DOHH2 (cell line): ENCODE results near the gene EPB42.

ENCODE experiments used
- H3F3A ChIP-seq: fragments of 200-600 bp; sonication (generic), shearing (Covaris generic); 2 replicates; pipeline ENCODE4 v1.6.0; 2016; ENCODE audit warnings: antibody characterized with exemption, mild to moderate bottlenecking; ENCODE audit not compliant: control insufficient read depth, insufficient read depth
- H3K27ac ChIP-seq: fragments of 200-600 bp; sonication (generic); 2 replicates; pipeline ENCODE4 v1.5.1; 2014; ENCODE audit warnings: low read depth, mild to moderate bottlenecking, low read length, moderate library complexity
- H3K27me3 ChIP-seq: fragments of 200-600 bp; sonication (generic); 2 replicates; pipeline ENCODE4 v1.6.1; 2014; ENCODE audit warnings: mild to moderate bottlenecking, low read length, mixed read lengths; ENCODE audit not compliant: control insufficient read depth
- H3K36me3 ChIP-seq: fragments of 200-600 bp; sonication (generic); 2 replicates; pipeline ENCODE4 v1.6.1; 2014; ENCODE audit warnings: mild to moderate bottlenecking, low read length, moderate library complexity, mixed read lengths; ENCODE audit not compliant: control insufficient read depth
- H3K4me1 ChIP-seq: fragments of 200-600 bp; sonication (generic); 2 replicates; pipeline ENCODE4 v1.6.1; 2014; ENCODE audit warnings: mild to moderate bottlenecking, low read length, mixed read lengths; ENCODE audit not compliant: control insufficient read depth
- H3K4me2 ChIP-seq: fragments of 200-600 bp; sonication (generic); 2 replicates; pipeline ENCODE4 v1.6.0; 2014; ENCODE audit warnings: mild to moderate bottlenecking, low read length, moderate library complexity
- H3K4me3 ChIP-seq: fragments of 200-600 bp; sonication (generic); 2 replicates; pipeline ENCODE4 v1.5.1; 2014; ENCODE audit warnings: mild to moderate bottlenecking, low read length, mixed read lengths
- H3K79me2 ChIP-seq: fragments of 200-600 bp; sonication (generic); 2 replicates; pipeline ENCODE4 v1.6.1; 2014; ENCODE audit warnings: mild to moderate bottlenecking, low read length, mixed read lengths; ENCODE audit not compliant: control insufficient read depth
- H3K9me2 ChIP-seq: fragments of 200-600 bp; sonication (generic); replicated peaks from 2 replicates; pipeline ENCODE4 v1.6.1; 2014; ENCODE audit warnings: mild to moderate bottlenecking, low read length, mixed read lengths; ENCODE audit not compliant: control insufficient read depth
- H3K9me3 ChIP-seq: fragments of 200-600 bp; sonication (generic); 2 replicates; pipeline ENCODE4 v1.6.1; 2014; ENCODE audit warnings: antibody characterized with exemption, low read length, mixed read lengths; ENCODE audit not compliant: control insufficient read depth, insufficient read depth
- H4K20me1 ChIP-seq: fragments of 200-600 bp; sonication (generic); 2 replicates; pipeline ENCODE4 v1.6.0; 2014; ENCODE audit warnings: low read depth, mild to moderate bottlenecking, antibody characterized with exemption, low read length, moderate library complexity; ENCODE audit not compliant: control insufficient read depth, insufficient read depth
- EZH2phosphoT487 ChIP-seq: fragments of 200-600 bp; sonication (generic); IDR thresholded peaks from 2 replicates; pipeline ENCODE4 v1.6.1; 2017; ENCODE audit warnings: borderline replicate concordance, mild to moderate bottlenecking, antibody characterized with exemption, low read length, moderate library complexity, mixed read lengths
- TF ChIP-seq, protein P1 (sequence below): fragments of 200-600 bp; sonication (generic); IDR thresholded peaks from one replicate; pipeline ENCODE4 v1.5.1; 2014; ENCODE audit warnings: antibody characterized with exemption, mild to moderate bottlenecking, low read depth, low read length; ENCODE audit not compliant: poor library complexity, severe bottlenecking

EPB42 gene

DNA sequence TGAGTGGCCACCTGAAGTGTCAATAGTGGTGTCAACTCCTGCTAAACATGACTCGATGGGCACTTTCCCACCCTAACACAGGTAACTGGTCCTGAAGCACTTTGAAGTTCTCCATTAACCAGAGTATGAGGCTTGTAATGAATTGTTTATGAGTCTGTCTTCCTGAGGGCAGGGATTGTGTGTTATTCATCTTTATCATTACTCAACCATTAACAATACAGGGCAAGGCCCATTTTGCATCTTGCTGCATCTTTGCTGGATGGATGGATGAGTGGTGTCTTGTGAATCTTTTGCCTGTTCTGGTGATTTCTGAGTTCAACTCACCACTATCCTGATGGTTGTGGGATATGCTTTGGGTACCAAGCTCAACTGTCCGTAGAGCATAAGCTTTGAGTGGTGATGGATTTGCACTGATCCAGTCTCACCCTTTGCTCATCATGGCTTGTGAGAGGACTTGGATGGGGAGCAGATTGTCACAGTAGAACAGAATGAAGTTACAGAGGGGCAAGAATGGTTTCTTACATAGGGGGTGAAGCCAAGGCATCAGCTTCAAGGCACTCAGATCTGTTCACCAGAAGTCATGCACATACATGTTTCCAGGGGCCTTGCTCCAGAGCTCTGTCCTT, 22.3 kb upstream of the EPB42 start:
- Histone ChIP-seq H3K9me3 (no peaks in the 10 kb centered on the region), H3K9me2 (no peaks in the 10 kb centered on the region), H3K36me3 (no peaks in the 10 kb centered on the region), H3K27me3 (peaks cover 40% of the 10 kb centered on the region), H4K20me1 (no peaks in the 10 kb centered on the region), H3K27ac (no peak overlapping the region), H3K4me1 (no peaks in the 10 kb centered on the region), H3K4me2 (no peak overlapping the region), H3K4me3 (no peak overlapping the region), H3K79me2 (no peaks in the 10 kb centered on the region), H3F3A (no peaks in the 10 kb centered on the region)
- TF ChIP-seq, protein P1, sequence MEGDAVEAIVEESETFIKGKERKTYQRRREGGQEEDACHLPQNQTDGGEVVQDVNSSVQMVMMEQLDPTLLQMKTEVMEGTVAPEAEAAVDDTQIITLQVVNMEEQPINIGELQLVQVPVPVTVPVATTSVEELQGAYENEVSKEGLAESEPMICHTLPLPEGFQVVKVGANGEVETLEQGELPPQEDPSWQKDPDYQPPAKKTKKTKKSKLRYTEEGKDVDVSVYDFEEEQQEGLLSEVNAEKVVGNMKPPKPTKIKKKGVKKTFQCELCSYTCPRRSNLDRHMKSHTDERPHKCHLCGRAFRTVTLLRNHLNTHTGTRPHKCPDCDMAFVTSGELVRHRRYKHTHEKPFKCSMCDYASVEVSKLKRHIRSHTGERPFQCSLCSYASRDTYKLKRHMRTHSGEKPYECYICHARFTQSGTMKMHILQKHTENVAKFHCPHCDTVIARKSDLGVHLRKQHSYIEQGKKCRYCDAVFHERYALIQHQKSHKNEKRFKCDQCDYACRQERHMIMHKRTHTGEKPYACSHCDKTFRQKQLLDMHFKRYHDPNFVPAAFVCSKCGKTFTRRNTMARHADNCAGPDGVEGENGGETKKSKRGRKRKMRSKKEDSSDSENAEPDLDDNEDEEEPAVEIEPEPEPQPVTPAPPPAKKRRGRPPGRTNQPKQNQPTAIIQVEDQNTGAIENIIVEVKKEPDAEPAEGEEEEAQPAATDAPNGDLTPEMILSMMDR = no peak
- TF ChIP-seq EZH2phosphoT487 = no peak

DNA sequence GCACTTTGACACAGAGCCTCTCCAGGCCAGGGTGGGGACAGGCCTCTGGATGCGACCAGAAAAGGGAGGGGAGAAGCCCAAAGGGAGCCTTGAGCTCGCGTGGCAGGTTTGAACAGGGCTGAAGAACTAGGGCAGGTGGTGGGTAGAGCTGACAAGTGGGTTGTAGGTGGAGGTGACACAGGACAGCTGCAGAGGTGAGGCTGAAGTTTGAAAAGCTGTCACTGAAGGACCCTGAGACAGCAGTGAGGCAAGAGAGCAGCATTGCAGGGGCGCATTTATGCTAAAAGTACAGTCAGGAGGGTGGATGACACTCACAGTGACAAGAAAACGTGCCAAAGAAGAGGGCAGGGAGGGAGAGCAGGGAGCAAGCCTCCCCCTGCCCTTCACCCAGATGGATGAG, 21.8 kb upstream of the EPB42 start:
- Histone ChIP-seq H3K4me3 (no peak overlapping the region), H3K36me3 (no peaks in the 10 kb centered on the region), H3F3A (no peaks in the 10 kb centered on the region), H3K4me1 (no peaks in the 10 kb centered on the region), H3K4me2 (no peak overlapping the region), H3K9me3 (no peaks in the 10 kb centered on the region), H4K20me1 (no peaks in the 10 kb centered on the region), H3K27me3 (peaks cover 40% of the 10 kb centered on the region), H3K79me2 (no peaks in the 10 kb centered on the region), H3K9me2 (no peaks in the 10 kb centered on the region), H3K27ac (no peak overlapping the region)
- TF ChIP-seq EZH2phosphoT487 = no peak
- TF ChIP-seq, protein P1 = no peak

DNA sequence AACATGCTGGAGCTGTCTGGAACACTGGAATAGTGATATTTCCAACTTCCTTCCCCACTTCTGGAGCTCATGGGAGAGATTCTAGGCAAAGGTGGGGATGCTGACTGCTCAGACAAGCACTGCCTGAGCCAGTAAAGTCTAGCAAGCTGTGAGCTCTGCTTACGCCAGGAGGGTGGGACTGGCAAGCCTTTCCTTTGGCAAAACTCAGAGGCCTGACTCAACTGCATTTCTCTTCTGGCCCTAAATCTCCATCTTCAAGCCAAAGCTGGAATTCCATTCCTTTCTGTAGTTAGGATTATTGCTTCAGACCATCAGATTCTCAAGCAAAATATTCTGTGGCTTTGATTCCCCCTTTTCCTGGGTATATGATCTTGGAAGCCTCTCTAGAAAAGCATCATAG, 20.3 kb upstream of the EPB42 start:
- no peak overlapping the region for H3K4me2 ChIP-seq
- H4K20me1 ChIP-seq = no peaks in the 10 kb centered on the region
- no peaks in the 10 kb centered on the region for H3F3A ChIP-seq
- no peaks in the 10 kb centered on the region for H3K9me2 ChIP-seq
- H3K36me3 ChIP-seq = no peaks in the 10 kb centered on the region
- no peak overlapping the region for H3K27ac ChIP-seq
- H3K79me2 ChIP-seq = no peaks in the 10 kb centered on the region
- TF ChIP-seq EZH2phosphoT487 = no peak
- TF ChIP-seq, protein P1 = no peak
- H3K4me3 ChIP-seq = no peak overlapping the region
- H3K9me3 ChIP-seq = no peaks in the 10 kb centered on the region
- H3K27me3 ChIP-seq = peaks cover 36% of the 10 kb centered on the region
- H3K4me1 ChIP-seq = no peaks in the 10 kb centered on the region
